OCI-LY3 (cell line): Measurements from ENCODE around the gene PEAK1.

Experiments used
- CTCF ChIP-seq: fragments of 200-600, 300-600 bp; sonication (generic); IDR thresholded peaks from 2 replicates; pipeline ENCODE4 v1.5.1; 2014; ENCODE audit warnings: antibody characterized with exemption, low read length, low read depth
- EZH2phosphoT487 ChIP-seq: fragments of 200-600 bp; shearing (Covaris generic); IDR thresholded peaks from 2 replicates; pipeline ENCODE4 v1.6.1; 2018; ENCODE audit warnings: antibody characterized with exemption, mixed run types, low read depth

- TF ChIP-seq CTCF (no peak), EZH2phosphoT487 (no peak)
These were observed 223.5 kb downstream of the PEAK1 start for GRCh38 chr15:77196381-77196780.
